GM18909 (cell line): ENCODE results near the gene KCNC4.

Experiments
- ATAC-seq: cut with Tn5 transposase; IDR thresholded peaks from one replicate; pipeline ENCODE4 v1.9.1; 2021; ENCODE audit warnings: mild to moderate bottlenecking; ENCODE audit not compliant: unreplicated experiment, poor library complexity

The KCNC4 gene

DNA sequence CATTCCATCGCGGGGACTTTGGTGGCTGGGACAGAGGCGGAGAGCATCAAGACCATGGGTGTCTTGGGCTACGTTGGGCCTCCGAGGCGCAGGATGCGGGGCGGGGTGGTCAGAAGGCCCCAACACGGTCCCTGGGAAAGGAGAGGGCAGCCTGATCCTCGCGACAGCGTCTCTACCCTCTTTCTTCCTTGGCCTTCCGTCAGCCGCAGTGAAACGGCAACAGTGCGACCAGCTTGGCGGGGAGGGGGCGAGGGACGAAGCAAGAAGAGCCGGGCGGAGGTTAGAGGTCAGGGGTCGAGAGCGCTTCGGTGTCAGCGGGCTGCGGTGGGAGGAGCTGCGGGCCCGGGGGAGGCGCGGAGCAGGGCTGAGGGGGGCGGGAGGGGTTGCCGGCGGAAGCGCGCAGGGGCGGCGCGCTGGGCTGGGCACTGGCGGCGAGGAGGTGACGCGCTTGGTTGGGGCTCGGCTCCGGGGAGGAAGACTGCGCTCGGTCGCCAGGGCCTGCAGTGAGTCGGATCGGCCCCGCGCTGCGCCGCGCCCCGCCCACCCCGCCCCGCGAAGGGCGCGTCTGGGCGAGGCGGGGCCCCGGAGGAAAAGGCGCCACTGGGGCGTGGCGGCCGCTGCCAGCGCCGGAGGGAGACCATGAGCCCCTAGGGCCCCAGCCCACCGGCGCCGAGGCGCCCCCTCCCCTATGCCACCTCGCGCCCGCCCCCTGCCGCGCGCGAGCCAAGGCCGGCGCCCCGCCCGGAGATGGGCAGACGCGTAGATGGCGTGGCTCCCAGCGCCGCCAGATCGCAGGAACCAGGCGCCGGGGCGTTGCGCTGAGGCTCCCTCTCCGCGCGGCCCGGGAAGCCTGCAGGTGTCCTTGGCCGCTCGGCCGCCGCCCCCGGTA lies at the start of gene KCNC4:
Gene KCNC4, plus strand, starts transcription at position 600 of the 889 bp plus-strand sequence. CDS start 1,186 bp downstream, outside the sequence.
- ATAC-seq: peak; percentile 84

DNA sequence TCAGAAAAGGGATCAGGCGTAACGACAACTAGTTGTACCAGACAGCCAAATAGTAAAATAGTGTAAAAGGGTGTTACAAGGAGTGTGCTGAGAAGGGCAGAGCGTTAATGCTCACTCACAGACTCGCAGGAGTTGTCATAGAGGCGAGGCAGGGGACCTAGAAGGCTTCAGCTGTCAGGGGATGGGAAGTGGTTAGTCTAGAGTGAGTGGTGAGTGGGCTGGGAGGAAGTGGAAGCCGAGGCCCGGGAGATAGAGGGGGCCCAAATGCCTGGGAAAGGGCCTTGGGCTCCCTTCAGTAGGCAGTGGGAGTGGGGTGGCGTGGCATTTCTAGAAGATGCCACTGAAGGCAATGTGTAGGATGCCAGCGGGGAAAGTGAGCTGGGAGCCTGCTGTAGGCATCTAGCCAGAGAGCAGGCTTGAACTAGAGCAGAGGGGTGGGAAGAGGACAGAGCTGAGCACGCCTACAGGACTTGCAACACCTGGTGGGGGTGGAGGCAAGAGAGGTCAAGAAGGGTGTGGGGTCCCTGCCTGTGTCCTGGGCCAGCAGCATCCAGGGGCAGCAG lies 49.5 kb upstream of the KCNC4 start:
- no peak for ATAC-seq

GRCh38 chr1:110161165-110161564 lies 48.9 kb upstream of the KCNC4 start:
- no peak for ATAC-seq

- no peak for ATAC-seq
These were observed 48.3 kb upstream of the KCNC4 start for GRCh38 chr1:110161849-110162248.

GRCh38 chr1:110163591-110163990 lies 46.5 kb upstream of the KCNC4 start:
- ATAC-seq: no peak

GRCh38 chr1:110164725-110165350 lies 45.3 kb upstream of the KCNC4 start:
- ATAC-seq: no peak

GRCh38 chr1:110165761-110166231 lies 44.3 kb upstream of the KCNC4 start:
- ATAC-seq: no peak

GRCh38 chr1:110166861-110167260 lies 43.3 kb upstream of the KCNC4 start:
- ATAC-seq: no peak

DNA sequence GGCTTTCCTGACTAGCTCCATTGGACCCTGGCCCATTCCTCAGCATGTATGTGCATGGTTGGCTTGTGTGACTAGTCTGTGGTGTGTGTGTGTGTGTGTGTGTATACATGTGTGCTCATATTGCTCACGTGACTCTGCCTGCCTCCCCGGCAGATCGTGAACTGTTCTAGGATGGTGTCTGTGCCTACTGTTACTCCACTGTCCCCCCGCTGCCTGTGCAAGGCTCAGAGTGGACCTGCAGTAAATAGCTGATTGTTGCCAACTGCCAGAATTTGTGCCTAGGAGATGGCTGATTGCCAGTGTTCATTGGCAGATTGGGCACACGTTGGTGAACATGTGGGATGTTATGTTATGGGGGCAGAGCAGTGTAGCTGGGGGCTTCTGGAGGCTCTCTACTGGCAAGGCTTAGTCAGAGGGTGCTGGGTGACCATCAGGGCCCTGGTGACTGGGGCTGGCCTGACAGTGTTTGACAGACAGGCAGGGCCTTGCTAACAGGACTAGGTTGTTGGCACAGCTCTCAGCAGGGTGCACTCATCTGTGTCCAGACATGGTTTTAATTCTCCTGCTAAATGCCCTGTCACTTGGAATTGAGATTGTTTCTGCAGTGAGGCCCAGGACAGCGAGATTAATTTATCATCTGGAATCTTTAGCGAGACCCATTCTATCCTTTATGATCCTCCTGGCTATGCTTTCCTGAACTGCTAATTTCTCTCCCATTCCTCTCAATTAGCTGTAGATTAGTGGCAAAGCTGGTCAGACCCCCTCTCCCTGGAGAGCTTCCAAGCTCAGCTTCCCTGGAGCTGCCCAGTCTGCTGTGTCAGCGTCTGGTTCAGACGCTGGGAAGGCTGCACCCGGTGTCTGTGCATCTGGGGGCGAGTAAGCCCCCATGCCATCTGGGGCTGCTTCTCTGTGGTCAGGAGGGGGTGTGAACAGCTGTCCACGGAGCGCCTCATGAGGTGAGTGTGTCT lies 39.1 kb upstream of the KCNC4 start:
- no peak for ATAC-seq

DNA sequence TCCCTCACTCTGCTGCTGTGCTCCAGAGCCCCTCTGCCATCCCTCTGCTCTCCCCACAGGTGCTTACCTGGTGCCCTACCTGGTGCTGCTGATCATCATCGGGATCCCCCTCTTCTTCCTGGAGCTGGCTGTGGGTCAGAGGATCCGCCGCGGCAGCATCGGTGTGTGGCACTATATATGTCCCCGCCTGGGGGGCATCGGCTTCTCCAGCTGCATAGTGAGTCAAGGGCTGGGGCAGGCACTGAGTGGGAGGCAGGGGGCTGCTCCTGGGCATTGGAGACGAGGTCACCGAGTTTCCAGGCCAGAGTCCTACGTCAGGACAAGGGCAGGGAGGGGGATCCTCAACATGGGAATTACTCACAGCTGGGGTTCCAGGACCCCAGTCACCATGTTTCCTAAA lies 38.1 kb upstream of the KCNC4 start:
- no peak for ATAC-seq

DNA sequence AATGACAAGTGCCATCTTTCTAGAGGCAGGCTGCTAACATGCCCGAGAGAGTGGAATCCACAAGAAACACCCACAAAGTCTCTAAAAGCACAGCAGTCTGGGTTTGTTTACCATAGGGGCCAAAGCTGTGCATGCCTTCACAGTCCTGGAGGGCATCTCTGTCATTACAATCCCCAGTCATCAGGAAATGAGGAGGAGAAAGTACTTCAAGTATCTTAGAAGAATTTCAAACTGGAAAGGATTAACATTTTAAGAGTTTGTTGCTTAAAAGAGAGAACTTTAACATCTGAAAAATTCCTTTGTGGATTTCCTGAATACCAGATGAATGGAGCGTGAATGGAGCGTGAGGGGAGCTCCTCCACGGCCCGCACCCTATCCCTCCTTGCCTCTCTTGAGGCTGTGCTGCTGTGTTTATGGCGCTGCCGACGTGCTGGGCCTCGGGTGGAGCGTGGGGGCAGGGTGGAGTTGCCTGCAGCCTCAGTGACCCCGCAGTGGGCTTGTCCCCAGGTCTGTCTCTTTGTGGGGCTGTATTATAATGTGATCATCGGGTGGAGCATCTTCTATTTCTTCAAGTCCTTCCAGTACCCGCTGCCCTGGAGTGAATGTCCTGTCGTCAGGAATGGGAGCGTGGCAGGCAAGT lies 36.5 kb upstream of the KCNC4 start:
- no peak for ATAC-seq

DNA sequence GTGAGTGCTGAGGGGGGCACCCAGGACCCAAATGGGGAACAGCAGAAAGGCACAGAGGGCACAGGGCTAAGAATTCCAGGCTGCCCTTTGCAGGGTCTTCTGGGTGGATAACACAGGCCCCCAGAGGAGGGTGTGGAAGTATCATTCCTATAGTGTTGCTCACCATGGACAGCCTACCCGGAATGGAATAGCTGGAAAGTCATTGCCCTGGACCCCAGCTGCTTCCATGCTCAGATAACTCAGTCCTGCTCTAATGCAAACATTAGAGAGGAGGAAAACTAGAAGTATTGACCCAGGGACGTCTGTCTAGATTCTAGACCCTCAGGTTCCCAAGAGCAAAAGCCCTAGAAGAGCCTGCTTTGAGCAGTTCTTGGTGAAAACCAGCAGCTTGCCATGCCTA lies 35.2 kb upstream of the KCNC4 start:
- no peak for ATAC-seq

DNA sequence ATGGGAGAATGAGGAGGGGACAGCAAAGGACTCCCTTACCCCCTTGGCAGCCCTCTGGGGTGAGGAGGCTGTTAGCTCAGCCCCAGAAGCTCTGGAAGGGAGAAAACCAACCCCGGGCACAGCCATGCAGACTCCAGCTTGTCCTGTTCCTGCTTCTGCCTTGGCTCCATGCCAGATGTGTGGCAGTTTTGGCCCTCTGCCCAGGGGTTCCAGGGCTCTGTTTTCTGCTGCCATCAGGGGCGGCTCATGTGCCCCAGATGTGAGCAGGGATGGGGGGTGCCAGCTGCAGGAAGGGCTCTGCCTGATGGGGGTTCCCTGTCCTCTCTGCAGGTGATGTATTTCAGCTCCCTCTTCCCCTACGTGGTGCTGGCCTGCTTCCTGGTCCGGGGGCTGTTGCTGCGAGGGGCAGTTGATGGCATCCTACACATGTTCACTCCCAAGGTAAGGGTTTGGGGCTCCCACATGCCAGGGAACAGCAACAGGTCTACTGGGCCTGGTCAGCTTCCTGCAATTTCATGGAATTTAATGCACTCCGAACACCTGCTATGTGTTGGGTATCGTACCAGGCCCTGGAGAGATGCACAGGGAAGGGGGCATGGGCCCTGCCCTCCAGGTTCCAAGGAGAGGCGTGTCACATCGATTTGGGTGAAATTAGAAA lies 33.7 kb upstream of the KCNC4 start:
- ATAC-seq: no peak

GRCh38 chr1:110177775-110178174 lies 32.3 kb upstream of the KCNC4 start:
- ATAC-seq: no peak

DNA sequence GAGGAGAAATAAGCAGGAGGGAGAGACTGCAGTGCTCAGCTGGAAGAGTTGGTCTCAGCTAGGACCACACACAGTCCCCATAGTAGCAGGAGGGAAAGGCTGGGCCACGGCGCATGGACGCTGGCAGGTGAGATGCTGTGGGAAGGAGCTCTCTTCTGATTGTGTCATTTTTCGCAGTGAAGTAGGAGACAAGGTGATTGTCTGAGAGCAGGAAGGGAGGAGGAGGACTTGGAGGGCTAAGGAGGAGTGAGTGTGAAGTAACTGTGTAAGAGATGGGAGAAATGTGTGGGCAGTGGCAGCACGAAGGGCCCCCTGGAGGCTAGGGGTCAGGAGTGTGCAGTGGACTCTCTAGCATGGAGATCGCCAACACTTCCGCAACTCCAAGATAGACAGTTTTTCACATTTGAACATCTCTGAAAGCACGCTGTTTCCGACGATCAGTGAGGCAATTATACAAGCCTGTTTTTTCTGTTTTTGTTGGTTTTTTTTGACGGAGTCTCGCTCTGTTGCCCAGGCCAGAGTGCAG lies 26.4 kb upstream of the KCNC4 start:
- no peak for ATAC-seq

- no peak for ATAC-seq
These were observed 25.7 kb upstream of the KCNC4 start for GRCh38 chr1:110184446-110184845.

DNA sequence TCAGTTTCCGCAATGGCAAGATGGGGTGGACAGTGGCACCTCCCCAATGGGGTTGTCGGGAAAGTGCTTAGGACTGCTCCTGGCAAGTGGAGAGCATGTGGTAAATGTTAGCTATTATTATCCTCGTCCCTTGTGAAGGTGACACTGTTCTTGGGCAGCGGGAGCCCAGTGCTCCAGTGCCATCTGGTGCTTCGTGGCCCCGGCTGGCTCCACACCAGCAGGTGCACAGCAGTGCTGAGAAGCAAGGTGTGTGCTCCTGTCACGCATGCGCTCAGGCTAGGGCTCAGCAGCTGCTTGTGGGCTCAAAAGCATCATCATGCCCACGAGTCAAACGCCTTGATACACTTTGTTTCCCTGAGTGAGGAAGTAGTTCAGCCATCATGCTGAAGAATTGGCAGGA lies 24.9 kb upstream of the KCNC4 start:
- ATAC-seq: no peak

- ATAC-seq: no peak
These were observed 23.6 kb upstream of the KCNC4 start for GRCh38 chr1:110186558-110186957.
